Ishikawa (cell line): Measurements from ENCODE around the gene TKT.

Source experiments
- CEBPB ChIP-seq: IDR thresholded peaks from 2 replicates; pipeline ENCODE4 v1.6.1; 2012
- CREB1 ChIP-seq: IDR thresholded peaks from 2 replicates; pipeline ENCODE4 v1.6.1; 2012; ENCODE audit warnings: low read depth
- EGR1 ChIP-seq: IDR thresholded peaks from 2 replicates; pipeline ENCODE4 v1.6.1; 2012
- EP300 ChIP-seq: IDR thresholded peaks from 2 replicates; pipeline ENCODE4 v1.6.1; 2012; ENCODE audit warnings: borderline replicate concordance
- FOXM1 ChIP-seq: IDR thresholded peaks from 2 replicates; pipeline ENCODE4 v1.6.1; 2012; ENCODE audit warnings: low read depth, borderline replicate concordance
- MAX ChIP-seq: IDR thresholded peaks from 2 replicates; pipeline ENCODE4 v1.6.1; 2012
- NFIC ChIP-seq: IDR thresholded peaks from 2 replicates; pipeline ENCODE4 v1.6.1; 2012
- RAD21 ChIP-seq: IDR thresholded peaks from 2 replicates; pipeline ENCODE4 v1.6.1; 2012; ENCODE audit warnings: low read depth
- TAF1 ChIP-seq: IDR thresholded peaks from 2 replicates; pipeline ENCODE4 v1.6.1; 2012; ENCODE audit warnings: low read depth, mild to moderate bottlenecking
- TCF12 ChIP-seq: IDR thresholded peaks from 2 replicates; pipeline ENCODE4 v1.6.1; 2012; ENCODE audit warnings: low read depth
- TEAD4 ChIP-seq: IDR thresholded peaks from 2 replicates; pipeline ENCODE4 v1.6.1; 2012
- YY1 ChIP-seq: IDR thresholded peaks from 2 replicates; pipeline ENCODE4 v1.6.1; 2012; ENCODE audit warnings: low read depth
- ZBTB7A ChIP-seq: IDR thresholded peaks from 2 replicates; pipeline ENCODE4 v1.6.1; 2012; ENCODE audit warnings: low read depth
- TF ChIP-seq, protein P1 (sequence below): IDR thresholded peaks from 2 replicates; pipeline ENCODE4 v1.6.1; 2012; ENCODE audit warnings: low read depth, mild to moderate bottlenecking
- TF ChIP-seq, protein P2 (sequence below): IDR thresholded peaks from 2 replicates; pipeline ENCODE4 v1.6.1; 2012

The TKT gene

GRCh38 chr3:53234841-53235232, 21.0 kb downstream of the TKT start:
- TF ChIP-seq NFIC (no peak), TCF12 (no peak), CREB1 (no peak), FOXM1 (no peak), EP300 (no peak), RAD21 (no peak), ZBTB7A (no peak), EGR1 (no peak), TEAD4 (no peak), MAX (no peak), CEBPB (no peak)
- TF ChIP-seq, protein P1, sequence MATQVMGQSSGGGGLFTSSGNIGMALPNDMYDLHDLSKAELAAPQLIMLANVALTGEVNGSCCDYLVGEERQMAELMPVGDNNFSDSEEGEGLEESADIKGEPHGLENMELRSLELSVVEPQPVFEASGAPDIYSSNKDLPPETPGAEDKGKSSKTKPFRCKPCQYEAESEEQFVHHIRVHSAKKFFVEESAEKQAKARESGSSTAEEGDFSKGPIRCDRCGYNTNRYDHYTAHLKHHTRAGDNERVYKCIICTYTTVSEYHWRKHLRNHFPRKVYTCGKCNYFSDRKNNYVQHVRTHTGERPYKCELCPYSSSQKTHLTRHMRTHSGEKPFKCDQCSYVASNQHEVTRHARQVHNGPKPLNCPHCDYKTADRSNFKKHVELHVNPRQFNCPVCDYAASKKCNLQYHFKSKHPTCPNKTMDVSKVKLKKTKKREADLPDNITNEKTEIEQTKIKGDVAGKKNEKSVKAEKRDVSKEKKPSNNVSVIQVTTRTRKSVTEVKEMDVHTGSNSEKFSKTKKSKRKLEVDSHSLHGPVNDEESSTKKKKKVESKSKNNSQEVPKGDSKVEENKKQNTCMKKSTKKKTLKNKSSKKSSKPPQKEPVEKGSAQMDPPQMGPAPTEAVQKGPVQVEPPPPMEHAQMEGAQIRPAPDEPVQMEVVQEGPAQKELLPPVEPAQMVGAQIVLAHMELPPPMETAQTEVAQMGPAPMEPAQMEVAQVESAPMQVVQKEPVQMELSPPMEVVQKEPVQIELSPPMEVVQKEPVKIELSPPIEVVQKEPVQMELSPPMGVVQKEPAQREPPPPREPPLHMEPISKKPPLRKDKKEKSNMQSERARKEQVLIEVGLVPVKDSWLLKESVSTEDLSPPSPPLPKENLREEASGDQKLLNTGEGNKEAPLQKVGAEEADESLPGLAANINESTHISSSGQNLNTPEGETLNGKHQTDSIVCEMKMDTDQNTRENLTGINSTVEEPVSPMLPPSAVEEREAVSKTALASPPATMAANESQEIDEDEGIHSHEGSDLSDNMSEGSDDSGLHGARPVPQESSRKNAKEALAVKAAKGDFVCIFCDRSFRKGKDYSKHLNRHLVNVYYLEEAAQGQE = no peak

- no peak for TF ChIP-seq RAD21
- TF ChIP-seq FOXM1 = no peak
- no peak for TF ChIP-seq NFIC
- no peak for TF ChIP-seq MAX
- TF ChIP-seq TAF1 = no peak
- TF ChIP-seq ZBTB7A = no peak
- no peak for TF ChIP-seq YY1
- TF ChIP-seq CREB1 = no peak
- no peak for TF ChIP-seq TEAD4
- TF ChIP-seq, protein P1 = no peak
- no peak for TF ChIP-seq EP300
- TF ChIP-seq EGR1 = no peak
- no peak for TF ChIP-seq CEBPB
- TF ChIP-seq, protein P2, sequence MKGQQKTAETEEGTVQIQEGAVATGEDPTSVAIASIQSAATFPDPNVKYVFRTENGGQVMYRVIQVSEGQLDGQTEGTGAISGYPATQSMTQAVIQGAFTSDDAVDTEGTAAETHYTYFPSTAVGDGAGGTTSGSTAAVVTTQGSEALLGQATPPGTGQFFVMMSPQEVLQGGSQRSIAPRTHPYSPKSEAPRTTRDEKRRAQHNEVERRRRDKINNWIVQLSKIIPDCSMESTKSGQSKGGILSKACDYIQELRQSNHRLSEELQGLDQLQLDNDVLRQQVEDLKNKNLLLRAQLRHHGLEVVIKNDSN = no peak
Observed at GRCh38 chr3:53234130-53234840, 21.5 kb downstream of the TKT start.

DNA sequence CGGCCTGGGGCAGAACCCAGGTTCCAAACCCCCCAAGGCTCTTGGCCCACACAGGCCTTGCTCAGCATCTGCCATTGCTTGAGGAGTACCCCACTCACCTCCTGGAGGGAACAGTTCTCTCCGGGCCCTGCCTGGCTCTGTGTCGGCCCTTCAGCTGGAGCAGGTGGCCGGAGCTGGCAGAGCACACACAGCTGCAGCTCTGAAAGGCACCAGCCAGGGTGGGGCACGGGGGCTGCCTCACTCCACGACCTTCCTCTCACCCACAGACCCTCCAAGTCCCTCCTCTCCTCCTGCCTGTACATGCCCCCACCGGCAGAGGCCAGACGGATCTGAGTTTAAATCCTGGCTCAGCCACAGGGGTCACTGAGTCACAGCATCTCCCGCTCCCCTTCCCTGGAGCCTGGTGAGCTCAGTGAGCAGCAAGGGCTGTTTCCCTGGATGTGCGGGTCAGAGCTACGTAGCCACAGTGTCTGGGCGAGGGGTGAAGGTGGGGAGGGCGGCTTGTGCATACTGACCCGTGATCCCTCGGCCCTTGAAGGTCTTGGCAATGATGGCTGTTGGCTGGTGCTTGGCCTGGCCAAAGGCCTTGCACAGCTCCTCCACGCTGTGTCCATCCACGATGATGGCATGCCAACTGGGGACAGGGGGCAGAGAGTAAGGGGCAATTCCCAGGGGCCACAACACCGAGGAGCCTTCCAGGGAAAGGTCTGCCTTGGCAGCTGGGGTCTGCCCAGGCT, 23.0 kb downstream of the TKT start:
- no peak for TF ChIP-seq TCF12
- TF ChIP-seq EGR1 = no peak
- no peak for TF ChIP-seq CEBPB
- TF ChIP-seq CREB1 = no peak
- no peak for TF ChIP-seq TEAD4

- TF ChIP-seq TEAD4 (no peak), NFIC (no peak)
Observed at GRCh38 chr3:53231532-53232511, 24.0 kb downstream of the TKT start.

GRCh38 chr3:53230789-53231188, 25.0 kb downstream of the TKT start:
- TF ChIP-seq RAD21 (no peak), TAF1 (no peak), CREB1 (no peak), ZBTB7A (no peak), TCF12 (no peak), TEAD4 (no peak)
- TF ChIP-seq, protein P2 = no peak
